ENCODE measurements around the gene ZNF831.

- TF ChIP-seq CTCF (IDR thresholded peaks at IDR 0.05 in 2 of 3, conservative IDR thresholded peaks at IDR 0.05 in 1 of 3; ENCODE audit: borderline replicate concordance in 1 of 3, insufficient read depth in 1 of 3, low read depth in 2 of 3, low read length in 2 of 3) (no peak), ELF1 (IDR thresholded peaks at IDR 0.05; ENCODE audit: borderline replicate concordance, low read depth) (no peak), SRF (IDR thresholded peaks at IDR 0.05; ENCODE audit: low read depth) (no peak)
Observed at GRCh38 chr20:59273739-59274357, 110.2 kb downstream of the ZNF831 start.
